SK-N-MC (cell line): Measurements from ENCODE around the gene CDH16.

Source experiments
- EZH2 ChIP-seq: fragments of 200-600 bp; sonication (generic); IDR thresholded peaks from one replicate; pipeline ENCODE4 v1.6.1; 2017; ENCODE audit warnings: antibody characterized with exemption
- FOXP2 ChIP-seq: optimal IDR thresholded peaks from 2 replicates; pipeline ENCODE3; 2011; ENCODE audit warnings: mild to moderate bottlenecking, moderate library complexity; ENCODE audit not compliant: insufficient read depth; ENCODE audit errors: extremely low read length, control extremely low read depth
- POLR2AphosphoS5 ChIP-seq: IDR thresholded peaks from 2 replicates; pipeline ENCODE4 v1.6.1; 2012; ENCODE audit warnings: mild to moderate bottlenecking, low read depth, low read length, borderline replicate concordance

GRCh38 chr16:66895689-66895979 lies 23.1 kb downstream of the CDH16 start:
- TF ChIP-seq EZH2 = no peak
- no peak for TF ChIP-seq POLR2AphosphoS5
- no peak for TF ChIP-seq FOXP2
